HG02885 (cell line): Measurements from ENCODE around the gene CUEDC2.

ENCODE experiments used
- ATAC-seq: cut with Tn5 transposase; IDR thresholded peaks from one replicate; pipeline ENCODE4 v1.9.1; 2021; ENCODE audit warnings: mild to moderate bottlenecking; ENCODE audit not compliant: unreplicated experiment, poor library complexity

Gene CUEDC2, protein sequence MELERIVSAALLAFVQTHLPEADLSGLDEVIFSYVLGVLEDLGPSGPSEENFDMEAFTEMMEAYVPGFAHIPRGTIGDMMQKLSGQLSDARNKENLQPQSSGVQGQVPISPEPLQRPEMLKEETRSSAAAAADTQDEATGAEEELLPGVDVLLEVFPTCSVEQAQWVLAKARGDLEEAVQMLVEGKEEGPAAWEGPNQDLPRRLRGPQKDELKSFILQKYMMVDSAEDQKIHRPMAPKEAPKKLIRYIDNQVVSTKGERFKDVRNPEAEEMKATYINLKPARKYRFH

DNA sequence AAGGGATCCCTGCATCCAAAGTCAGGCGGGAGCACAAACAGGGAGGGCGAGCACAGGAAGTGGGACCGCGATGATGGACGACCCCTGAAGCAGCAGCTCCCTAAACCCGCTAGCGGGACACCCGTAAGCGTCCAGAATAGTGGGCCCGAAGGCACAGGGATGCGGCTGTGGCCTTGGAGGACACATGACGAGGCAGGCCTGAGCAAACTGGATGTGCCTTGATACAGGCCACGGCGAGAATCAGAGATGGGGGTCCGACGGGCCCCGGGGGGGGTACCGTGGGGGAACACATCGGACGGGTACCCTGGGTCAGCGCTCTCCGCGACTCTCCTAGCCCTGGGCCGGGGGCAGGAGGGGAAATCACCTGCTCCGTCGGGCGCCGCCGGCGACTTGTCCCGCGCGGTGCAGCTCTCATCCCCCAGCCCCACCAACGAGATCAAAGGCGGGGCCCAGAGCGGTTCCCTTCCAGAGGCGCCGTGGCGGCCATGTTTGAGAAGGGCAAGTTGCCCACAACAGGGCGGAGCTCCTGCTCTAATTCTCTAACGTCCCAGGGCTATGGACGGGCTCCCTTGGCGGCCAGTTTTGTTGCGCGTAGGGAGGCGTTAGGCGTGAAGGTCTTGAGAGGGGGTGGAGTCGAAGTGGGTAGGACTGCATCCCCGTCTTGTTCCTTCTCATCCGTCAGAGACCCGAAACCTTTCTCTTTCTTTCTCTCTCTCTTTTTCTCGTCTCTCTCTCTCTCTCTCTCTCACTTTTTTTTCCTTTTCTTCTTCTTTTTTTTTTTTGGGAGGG, at the start of gene CUEDC2:
Gene CUEDC2, minus strand, starts transcription at position 413 of the 789 bp plus-strand sequence. CDS start 7,386 bp downstream, outside the sequence.
- ATAC-seq, result peak; percentile 90

DNA sequence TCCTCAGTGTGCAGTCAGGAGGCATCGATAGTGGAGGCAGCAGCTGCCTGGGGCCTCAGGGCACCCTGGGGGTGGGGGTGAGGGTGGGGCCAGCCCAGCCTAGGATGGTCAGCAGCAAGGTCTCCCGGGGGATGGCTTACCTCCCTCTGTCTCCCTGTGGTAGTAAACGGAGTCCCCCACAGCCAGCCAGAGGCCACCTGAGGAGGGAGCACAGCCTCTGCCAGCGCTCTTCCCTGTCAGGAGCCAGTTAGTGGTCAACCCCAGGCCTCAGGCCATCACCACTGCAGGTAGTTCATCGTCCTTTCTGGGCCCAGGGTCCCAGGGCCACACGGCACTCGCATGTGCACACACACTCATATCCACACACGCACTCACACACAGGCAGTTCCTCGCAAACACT, 48.0 kb upstream of the CUEDC2 start:
- ATAC-seq, result no peak

DNA sequence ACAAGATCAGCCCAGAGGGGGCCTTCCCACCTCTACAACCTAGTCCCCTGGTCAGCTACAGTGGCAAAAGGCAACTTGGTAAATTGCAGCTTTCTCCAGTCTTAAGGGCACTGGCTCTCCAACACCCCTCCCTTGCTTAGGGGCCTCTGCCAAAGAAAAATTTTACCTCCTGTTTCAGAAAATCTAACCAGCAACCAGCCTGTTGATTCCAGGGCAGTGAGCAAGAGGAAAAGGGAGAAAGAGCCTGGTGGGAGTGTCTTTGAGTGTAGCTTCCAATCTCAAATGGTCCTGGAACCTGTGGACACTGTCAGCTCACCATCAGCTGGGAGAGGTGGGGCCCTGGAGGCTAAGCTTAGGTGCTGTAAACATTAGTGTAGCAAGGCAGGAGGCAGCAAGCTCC, 47.3 kb upstream of the CUEDC2 start:
- no peak for ATAC-seq

DNA sequence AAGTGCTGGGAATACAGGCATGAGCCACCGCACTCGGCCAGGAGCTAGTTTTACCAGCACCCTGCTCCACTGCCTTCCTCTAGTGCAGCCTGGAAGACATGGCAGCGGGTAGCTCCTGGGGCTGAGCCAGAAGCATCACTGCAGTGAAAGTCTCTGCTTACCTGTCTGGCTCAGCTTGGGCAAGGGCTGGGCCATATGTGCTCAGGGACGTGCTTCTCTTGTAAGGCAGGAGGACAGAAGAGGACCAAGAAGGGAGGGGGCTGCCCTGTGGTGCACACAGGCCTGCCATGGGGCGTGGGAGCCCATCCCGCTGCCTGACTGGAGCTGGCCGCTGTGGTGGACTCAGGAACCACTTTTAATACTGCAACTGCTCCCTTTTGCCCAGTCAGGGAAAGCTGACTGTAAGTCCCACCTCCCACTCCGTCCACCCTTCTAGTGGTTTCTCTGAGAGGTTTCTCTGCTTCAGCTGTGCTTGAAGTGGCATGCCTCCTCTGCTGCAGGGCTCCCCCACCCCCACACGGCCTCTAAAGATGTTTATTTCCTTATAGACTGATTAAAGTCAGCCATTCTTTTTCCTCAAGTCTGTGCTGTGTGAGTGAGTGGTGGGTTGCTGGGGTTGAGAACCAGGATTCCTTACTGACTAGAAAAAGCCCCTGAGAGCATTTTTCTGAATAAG, 44.2 kb upstream of the CUEDC2 start:
- no peak for ATAC-seq

DNA sequence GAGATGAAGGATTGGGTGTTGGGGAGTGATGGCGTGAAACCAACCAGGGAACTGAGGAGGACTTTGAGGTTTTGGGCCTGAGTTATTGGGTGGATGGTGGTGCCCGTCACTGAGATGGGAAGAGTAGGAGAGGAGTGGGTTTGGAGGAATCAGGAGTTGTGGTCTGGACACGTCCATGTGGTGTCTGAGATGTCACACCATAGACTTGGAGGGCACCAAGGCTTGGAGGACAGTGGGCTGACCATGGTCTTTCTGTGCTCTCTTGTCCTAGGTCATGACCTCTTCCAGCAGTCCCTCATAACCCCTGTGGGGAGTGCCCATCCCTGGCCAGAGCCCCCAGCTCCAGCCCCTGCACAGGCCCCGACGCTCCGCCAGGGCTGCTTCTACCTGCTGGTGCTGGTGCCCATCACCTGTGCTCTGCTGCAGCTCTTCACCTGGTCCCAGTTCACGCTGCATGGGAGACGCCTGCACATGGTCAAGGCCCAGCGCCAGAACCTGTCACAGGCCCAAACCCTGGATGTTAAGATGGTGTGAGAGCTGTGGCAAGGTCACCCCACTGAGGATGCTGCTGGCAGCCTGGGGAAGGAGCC, 43.2 kb upstream of the CUEDC2 start:
- no peak for ATAC-seq

DNA sequence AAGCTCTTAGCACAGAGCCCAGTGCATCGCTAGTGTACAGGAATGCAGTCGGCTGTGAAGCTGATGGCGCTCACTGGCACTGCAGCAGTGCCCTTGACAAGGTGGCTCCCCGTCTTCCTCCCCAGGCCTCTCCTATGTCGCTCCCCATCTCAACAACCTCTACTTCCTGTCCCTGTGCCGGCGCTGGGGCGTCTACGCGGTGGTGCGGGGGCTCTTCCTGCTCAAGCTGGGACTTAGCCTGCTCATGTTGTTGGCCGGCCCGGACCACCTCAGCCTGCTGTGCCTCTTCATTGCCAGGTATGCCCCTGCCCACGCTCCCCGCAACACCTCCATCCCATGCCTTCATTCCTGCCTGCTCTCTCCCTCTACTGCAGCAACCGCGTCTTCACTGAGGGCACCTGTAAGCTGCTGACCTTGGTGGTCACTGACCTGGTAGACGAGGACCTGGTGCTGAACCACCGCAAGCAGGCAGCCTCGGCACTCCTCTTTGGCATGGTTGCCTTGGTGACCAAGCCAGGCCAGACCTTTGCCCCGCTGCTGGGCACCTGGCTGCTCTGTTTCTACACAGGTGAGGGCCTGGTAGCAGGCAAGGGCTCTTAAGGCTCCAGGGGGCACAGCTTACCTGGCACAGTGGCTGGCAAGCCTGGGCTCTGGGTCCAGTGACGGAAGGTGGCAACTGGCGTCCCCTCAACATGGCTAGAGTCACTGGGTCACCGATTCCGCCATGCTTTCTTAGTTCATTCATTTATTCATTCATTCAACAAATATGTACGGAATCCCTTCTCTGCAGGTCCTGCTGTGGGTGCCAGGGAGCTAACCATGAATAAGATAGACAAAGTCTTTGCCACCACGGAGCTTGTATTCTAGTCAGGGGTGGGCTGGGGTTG, 41.3 kb upstream of the CUEDC2 start:
- no peak for ATAC-seq

DNA sequence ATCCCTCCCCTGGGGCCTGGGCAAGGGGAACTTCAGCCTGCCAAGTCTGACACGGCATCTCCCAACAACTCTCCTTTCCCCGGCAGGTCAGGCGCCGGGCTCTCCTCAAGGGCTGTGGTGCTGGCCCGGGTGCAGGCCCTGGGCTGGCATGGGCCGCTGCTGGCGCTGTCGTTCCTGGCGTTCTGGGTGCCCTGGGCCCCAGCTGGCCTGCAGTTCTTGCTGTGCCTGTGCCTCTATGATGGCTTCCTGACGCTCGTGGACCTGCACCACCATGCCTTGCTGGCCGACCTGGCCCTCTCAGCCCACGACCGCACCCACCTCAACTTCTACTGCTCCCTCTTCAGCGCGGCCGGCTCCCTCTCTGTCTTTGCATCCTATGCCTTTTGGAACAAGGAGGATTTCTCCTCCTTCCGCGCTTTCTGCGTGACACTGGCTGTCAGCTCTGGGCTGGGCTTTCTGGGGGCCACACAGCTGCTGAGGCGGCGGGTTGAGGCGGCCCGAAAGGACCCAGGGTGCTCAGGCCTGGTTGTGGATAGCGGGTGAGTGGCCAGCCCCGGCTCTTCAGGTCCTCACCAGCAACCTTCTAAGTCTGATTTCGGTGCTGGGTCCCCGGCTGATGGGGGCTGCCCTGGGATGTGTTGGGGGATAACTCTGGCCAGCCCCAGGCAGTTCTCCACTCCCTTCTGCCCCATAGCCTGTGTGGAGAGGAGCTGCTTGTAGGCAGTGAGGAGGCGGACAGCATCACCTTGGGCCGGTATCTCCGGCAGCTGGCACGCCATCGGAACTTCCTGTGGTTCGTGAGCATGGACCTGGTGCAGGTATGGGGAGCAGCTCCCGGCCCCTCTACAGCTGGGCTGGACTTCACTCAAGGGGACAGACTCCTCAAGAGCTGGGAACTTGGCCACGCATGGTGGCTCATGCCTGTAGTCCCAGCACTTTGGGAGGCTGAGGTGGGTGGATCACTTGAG, 38.5 kb upstream of the CUEDC2 start:
- ATAC-seq, result no peak

DNA sequence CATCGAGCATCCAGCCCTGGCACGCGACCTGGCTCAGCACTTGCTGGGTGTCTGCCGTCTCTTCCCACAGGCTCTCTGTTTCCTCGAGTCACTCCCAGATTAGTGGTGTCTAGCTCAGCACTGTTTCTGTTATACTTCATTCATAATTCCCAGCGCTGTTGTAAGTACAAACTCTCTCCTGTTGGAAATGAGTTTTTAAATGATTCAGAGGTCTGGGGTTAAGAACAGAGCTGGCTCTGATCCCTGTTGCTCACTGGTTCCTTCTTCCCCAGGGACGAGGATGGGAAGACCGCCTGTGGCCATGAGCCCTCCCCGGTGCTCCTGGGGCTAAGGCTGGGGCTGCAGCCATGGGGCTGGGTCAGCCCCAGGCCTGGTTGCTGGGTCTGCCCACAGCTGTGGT, 36.3 kb upstream of the CUEDC2 start:
- ATAC-seq, result no peak

DNA sequence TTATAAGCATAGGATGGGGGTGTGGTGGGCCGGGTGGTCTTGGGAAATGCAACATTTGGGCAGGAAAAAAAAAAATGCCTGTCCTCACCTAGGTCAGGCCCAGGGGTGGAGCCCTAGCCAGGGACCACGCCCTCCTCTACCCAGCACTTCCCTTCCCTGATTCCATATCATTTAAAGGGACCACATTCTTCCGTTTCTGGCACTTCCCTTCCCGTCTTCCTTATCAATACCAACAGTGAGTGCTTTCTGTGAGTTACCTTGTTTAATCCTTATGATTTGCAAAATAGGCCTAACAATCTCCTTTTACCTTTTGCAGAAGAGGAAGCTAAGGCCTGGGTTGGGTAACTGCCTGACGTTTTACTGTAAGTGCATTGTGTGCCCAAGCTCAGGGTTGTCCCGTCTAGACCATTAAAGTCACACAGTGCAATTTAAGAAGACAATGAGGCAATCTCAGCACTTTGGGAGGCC, 35.6 kb upstream of the CUEDC2 start:
- ATAC-seq, result no peak

DNA sequence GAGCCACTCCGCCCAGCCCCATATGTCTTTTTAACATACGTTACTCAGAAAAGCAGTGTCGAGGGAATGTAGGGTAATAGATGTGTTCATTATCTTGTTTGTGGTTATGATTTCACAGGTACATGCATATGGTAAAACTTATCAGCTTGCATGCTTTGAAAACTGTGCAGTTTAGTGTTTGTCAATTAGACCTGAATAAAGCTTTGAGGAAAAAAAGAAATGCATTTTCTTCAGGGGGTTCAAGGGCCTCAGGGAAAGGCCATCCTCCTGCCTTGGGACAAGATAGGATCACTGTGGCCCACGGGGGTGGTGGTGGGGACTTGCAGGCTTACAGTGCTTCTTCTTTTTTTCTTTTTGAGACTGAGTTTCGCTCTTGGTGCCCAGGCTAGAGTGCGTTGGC, 34.9 kb upstream of the CUEDC2 start:
- no peak for ATAC-seq

DNA sequence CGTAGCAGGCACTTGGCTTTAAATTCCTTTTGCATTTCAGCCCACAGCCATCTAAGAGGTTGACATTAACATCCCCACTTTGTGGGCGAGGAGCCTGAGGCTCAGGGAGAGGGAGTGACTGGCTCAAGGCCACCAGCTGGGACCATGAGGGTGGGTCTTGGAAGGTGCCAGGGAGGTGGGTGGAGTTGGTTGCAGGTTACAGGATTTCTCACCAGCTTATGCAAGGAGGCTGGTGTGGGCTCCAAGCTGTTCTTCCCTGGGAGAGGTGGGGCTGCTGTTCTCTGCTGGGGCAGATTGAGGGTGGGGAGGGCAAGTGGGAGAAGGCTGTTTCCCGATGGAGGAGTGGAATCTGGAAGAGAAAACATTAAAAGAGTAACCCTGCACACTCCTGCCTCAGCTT, 33.1 kb upstream of the CUEDC2 start:
- ATAC-seq, result no peak

DNA sequence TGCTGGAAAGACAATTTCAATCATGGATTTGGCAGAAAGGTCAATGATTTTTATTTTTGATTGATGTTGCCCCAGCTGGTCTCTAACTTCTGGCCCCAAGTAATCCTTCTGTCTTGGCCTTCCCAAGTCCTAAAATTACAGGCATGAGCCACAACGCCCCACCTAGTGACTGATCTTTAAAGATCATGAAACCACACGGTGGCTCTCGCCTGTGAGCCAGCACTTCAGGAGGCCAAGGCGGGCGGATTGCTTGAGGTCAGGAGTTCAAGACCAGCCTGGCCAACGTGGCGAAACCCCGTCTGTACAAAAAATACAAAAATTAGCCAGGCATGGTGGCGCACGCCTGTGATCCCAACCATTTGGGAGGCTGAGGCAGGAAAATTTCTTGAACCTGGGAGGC, 31.6 kb upstream of the CUEDC2 start:
- no peak for ATAC-seq

DNA sequence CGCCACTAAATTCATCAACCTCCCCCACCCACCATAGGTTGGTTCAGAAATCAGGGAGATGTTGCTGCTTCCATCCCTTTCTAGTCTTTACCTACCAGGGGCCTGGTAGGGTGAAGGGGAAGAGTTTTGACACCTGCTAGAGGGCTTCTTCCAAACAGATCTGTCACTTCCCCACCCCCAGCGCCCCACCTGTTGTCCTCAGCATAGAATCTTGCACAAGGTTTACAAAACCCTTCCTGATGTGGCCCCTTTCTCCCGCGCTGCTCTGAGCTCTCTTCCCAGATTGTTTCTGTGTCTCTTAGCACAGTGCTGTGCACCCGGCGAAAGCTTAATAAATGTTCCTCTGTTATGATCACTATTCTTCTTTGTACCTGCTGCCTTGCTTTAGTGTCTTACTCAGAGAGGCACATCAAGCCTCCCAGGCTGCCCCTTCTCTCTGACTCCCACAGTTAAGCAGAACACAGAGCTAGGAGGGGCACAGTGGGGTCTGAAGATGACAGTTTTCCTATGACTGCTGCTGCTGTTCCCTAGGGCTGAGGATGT, 30.2 kb upstream of the CUEDC2 start:
- ATAC-seq, result no peak

DNA sequence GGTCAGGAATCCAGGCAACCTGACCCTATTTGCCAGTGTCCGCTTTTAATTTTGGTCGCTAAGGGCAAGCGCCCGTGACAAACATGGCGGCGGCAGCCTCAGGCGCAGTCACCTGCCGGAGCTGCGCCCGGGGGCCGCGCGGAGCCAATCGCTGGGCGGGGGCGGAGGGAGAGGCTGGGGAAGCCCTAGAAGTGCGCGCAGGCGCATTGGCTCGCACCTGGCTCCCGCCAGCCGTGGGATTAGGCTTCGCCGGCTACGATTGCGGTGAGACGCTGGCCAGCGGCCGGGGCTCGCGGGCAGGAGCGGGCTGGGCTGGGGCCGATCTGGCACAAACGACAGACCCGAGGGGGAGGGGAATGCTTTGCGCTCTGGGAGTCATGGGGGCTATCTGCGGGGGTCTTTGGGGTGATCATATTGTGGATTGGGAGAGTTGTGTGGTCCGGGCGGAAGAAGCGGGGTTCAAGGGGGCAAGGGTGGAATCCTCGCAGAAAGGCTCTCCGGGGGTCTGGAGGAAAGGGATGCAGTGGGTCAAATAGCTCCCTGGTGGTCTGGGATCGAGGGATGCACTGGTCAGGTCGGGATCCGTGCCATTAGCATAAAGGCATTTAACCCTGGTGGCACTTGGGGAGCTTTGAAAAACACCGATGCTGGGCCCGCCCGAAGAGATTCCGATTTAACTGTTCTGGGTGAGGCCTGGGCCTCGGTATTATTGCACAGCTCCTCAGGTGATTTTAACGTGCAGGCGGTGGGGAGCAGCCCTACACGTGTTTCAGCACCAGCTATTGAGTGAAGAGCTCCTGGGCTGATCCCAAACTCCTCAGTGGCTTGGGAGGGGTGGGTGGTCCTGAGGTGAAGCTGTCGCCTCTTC, 29.0 kb upstream of the CUEDC2 start:
- peak; percentile 91 for ATAC-seq

DNA sequence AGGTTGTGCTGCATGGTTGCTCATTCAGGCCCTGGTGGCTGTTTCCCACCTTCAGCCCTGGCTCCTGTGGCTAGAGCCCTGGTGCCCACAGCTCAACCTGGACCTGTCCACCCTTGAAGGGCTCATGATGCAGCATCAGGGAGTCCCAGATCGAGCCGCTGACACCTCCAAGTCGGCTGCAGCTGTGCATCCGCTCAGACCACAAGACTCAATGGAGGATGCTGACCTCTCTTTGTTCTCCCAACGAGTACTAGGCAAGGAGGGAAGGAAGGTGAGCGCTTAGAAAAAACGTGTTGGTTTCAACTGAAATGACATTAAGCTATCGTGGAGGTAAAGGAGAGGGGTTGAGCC, 28.4 kb upstream of the CUEDC2 start:
- ATAC-seq, result peak; percentile 28

DNA sequence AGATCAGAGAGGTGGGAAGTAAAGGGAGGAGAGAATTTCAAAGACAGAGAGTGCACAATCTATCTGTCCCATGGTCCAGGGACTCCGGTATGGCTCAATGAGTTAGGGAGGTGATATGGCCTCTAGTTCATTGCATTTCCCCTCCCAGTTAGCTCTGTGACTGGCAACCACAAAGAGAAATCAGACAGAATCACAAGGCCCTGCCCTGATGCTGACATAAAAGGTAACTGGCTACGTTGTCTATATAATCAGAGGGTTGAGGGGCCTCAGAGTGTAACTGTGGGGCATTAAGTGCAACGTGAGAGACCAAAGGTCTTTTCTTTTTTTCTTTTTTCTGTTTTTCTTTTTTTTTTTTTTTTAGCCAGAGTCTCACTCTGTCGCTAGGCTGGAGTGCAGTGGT, 26.3 kb upstream of the CUEDC2 start:
- ATAC-seq, result no peak

DNA sequence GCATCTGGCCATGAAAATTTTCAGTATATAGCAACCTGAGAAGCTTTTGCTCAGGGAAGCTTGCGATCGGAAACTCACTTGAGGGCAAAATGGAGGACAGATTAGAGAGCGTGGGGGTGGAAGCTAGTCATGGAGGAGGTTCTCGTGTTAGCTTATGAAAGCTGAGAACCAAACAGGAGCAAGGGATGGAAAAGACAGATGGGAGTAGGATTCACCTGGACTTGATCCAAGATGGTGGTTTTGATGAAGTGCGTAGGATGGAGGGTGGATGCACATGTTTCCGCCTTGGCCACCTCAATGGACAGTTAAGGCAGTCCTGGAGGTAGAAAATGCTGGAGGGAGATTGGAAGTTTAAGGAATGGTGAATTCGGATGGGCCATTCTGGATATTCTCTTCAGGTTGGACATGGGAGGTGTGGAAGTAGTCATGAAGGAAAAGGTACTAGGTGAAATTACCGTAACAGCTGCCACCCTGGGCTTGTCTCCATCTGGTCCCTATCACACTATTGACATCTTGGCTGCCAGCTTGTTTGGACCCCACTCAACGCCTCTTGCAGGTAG, 25.3 kb upstream of the CUEDC2 start:
- ATAC-seq, result no peak
